Hematopoietic multipotent progenitor cell (in vitro differentiated cells): ENCODE results near the gene TRIM4. TPM values are rescaled to one million over a fixed set of nuclear protein-coding genes. Genes with fewer than 3 reads are reported as not detected.

Experiments used
- DNase-seq, 3 donors: peaks; one replicate each; pipeline ENCODE4 v3.0.0-alpha.2; 2011 to 2015; ENCODE audit warnings: low read depth in 2 of 3, low spot score in 2 of 3
- small RNA-seq: library from RNA; depleted of rRNA; stranded (forward); fragments of <200 nt; gene quantifications from one replicate; pipeline ENCODE3, GENCODE V24; 2012
- total RNA-seq: library from RNA; depleted of rRNA; stranded (reverse); fragments of >200 nt; gene quantifications from one replicate; pipeline ENCODE4 v1.2.3, GENCODE V29; 2012

Gene TRIM4
- total RNA-seq, 1 donor, result 24.8 TPM

DNA sequence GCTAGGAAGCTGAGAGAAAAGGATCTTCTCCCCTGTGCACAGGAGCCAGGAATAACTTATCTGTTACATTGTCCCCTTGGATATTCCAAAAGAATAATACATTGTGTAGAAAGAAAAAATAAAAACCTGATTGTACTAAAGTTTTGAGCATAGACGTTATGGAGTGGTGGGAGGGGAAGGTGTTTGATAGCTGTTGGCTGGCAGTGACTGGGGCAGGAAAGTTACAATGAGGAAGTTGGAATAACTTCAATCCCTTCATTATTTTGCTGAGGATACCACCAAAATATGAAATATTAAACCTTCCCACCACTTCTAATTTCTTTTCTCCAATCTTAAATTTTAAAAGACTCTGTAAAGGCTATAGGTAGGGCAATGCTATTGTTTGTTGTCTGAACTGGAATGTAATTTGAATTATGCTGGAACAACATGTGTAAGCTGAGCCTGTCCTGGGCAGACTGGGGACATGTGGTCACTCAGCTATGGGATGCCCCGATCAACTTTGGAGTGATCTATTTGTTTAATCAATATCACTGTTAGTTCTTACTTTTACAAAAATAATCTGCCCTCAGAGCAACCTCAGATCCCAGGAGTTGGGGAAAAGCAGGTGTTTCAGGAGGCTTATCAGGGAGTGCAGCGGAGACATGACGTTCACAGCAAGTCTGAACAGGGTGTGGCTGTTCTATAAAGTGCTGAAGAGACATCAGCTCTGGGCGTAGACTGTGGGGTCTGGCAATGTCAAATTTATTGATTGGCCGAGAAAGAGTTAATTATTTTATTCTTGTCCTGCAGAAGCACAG, 70.7 kb downstream of the TRIM4 start:
- DNase-seq, result no peak

DNA sequence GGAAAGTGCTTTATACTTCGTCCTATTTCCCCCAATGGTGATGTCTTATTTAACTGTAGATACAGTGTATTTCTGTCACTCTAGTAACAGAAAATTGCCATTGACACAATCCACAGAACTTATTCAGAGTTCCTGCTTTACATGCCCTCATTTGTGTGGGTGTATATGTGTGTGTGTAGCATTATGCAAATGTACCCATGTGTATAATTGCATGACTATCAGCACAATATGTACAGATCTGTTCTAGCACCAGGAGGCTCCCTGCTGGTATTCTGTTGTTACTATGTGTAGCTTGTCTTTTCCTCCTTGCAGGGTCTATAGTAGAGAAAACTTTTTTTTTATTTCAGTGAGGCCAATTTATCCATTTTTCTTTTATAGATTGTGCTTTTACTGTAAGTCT, 75.0 kb downstream of the TRIM4 start:
- no peak for DNase-seq

GRCh38 chr7:99843808-99844207, 75.5 kb downstream of the TRIM4 start:
- DNase-seq, result no peak

GRCh38 chr7:99842926-99843325, 76.4 kb downstream of the TRIM4 start:
- DNase-seq, result no peak

Small RNAs within 50 kb of the gene (small RNA-seq; reads per million reads assigned to genes)
- gene AC011904.1 (not detected), gene CYP3A52P (not detected), gene RF00019 (not detected), gene RF00561 (not detected)

Other genes starting within 250 kb of the TRIM4 start
- gene CYP3A5, start 239.5 kb downstream of the TRIM4 start, total RNA-seq, result not detected
- not detected for gene CYP3A7, start 184.3 kb downstream of the TRIM4 start, total RNA-seq
- not detected for gene CYP3A4, start 135.3 kb downstream of the TRIM4 start, total RNA-seq
- gene CYP3A43, start 91.5 kb downstream of the TRIM4 start, total RNA-seq, result not detected
- 0.27 TPM for gene OR2AE1, start 42.5 kb downstream of the TRIM4 start, total RNA-seq
- gene GJC3, start 10.1 kb upstream of the TRIM4 start, total RNA-seq, result 0.54 TPM
- gene AZGP1, start 56.5 kb upstream of the TRIM4 start, total RNA-seq, result not detected
- 35.3 TPM for gene ZKSCAN1, start 96.1 kb upstream of the TRIM4 start, total RNA-seq
- gene ZSCAN21, start 130.2 kb upstream of the TRIM4 start, total RNA-seq, result 11.0 TPM
- 25.9 TPM for gene ZNF3, start 162.2 kb upstream of the TRIM4 start, total RNA-seq
- gene COPS6, start 169.4 kb upstream of the TRIM4 start, total RNA-seq, result 43.9 TPM
- 217 TPM for gene MCM7, start 181.9 kb upstream of the TRIM4 start, total RNA-seq
- 24.8 TPM for gene AP4M1, start 182.1 kb upstream of the TRIM4 start, total RNA-seq
- gene TAF6, start 199.8 kb upstream of the TRIM4 start, total RNA-seq, result 22.4 TPM
- gene CNPY4, start 200.1 kb upstream of the TRIM4 start, total RNA-seq, result 11.6 TPM
- 3.5 TPM for gene MBLAC1, start 207.4 kb upstream of the TRIM4 start, total RNA-seq
- 162 TPM for gene LAMTOR4, start 229.4 kb upstream of the TRIM4 start, total RNA-seq
- 17.5 TPM for gene TRAPPC14, start 239.2 kb upstream of the TRIM4 start, total RNA-seq
- gene GAL3ST4, start 249.1 kb upstream of the TRIM4 start, total RNA-seq, result 0.54 TPM